Uterus (tissue), 2 donors: ENCODE measurements around the gene LSAMP.

Experiments
- CTCF ChIP-seq, 4 experiments: fragments of 200-600 bp in 2 of 4; fragments of 450-650 bp in 2 of 4; sonication (generic) in 2 of 4; IDR thresholded peaks; one replicate each; pipeline ENCODE4 v1.5.1; 2016 to 2019; ENCODE audit warnings: antibody characterized with exemption in 4 of 4, mild to moderate bottlenecking in 2 of 4, moderate library complexity in 1 of 4
- POLR2A ChIP-seq, 2 donors: fragments of 450-650 bp; IDR thresholded peaks; one replicate each; pipeline ENCODE4 v1.6.1; 2016; ENCODE audit warnings: antibody characterized with exemption in 2 of 2, mild to moderate bottlenecking in 1 of 2, moderate library complexity in 1 of 2

GRCh38 chr3:116211901-116212300 lies 233.4 kb downstream of the LSAMP start:
- TF ChIP-seq CTCF (IDR thresholded peaks at IDR 0.05) = no peak
- TF ChIP-seq POLR2A (IDR thresholded peaks at IDR 0.05) = no peak
